DOHH2 (cell line): ENCODE results near the gene GRK1.

Experiments used
- CTCF ChIP-seq: fragments of 200-600 bp; sonication (generic); IDR thresholded peaks from one replicate; pipeline ENCODE4 v1.5.1; 2014; ENCODE audit warnings: antibody characterized with exemption, mild to moderate bottlenecking, low read depth, low read length; ENCODE audit not compliant: poor library complexity, severe bottlenecking
- EZH2phosphoT487 ChIP-seq: fragments of 200-600 bp; sonication (generic); IDR thresholded peaks from 2 replicates; pipeline ENCODE4 v1.6.1; 2017; ENCODE audit warnings: borderline replicate concordance, mild to moderate bottlenecking, antibody characterized with exemption, low read length, moderate library complexity, mixed read lengths

GRCh38 chr13:113771709-113772331, 104.8 kb downstream of the GRK1 start:
- TF ChIP-seq CTCF (no peak), EZH2phosphoT487 (no peak)
